A549 (cell line): Measurements from ENCODE around the gene SLC36A3. TPM values are rescaled to one million over a fixed set of nuclear protein-coding genes. Genes with fewer than 3 reads are reported as not detected.

Experiments
- ATAC-seq, 2 experiments: fragments of 200-7000 bp in 1 of 2; fragments of >200 bp in 1 of 2; cut with Nextera tagmentation in 1 of 2; cut with Tn5 transposase in 1 of 2; 3 replicates each; pipeline versions ENCODE4 v1.8.0 to v1.9.1; 2018 to 2020; ENCODE audit warnings: mild to moderate bottlenecking in 1 of 2, moderate library complexity in 1 of 2
- CTCF ChIA-PET: fragments of 300-600 bp; sonication (Branson Sonifier 250); formaldehyde crosslinking; extraction: SDS; loops from one replicate; lab custom pipeline; 2021; ENCODE audit warnings: antibody characterized with exemption, inconsistent platforms; lab: Yijun Ruan, JAX
- POLR2A ChIA-PET: fragments of 350-600 bp; formaldehyde crosslinking; extraction: SDS; loops from one replicate; lab custom pipeline; 2021; ENCODE audit warnings: antibody characterized with exemption, inconsistent platforms; lab: Yijun Ruan, JAX
- DNase-seq, 2 experiments: peaks; one replicate each; pipeline versions ENCODE4 v3.0.0 to v3.0.0-alpha.2; 2011 to 2016; ENCODE audit warnings: low read depth in 1 of 2, low spot score in 1 of 2
- FAIRE-seq: peaks from 2 replicates; lab custom pipeline; 2011; peaks lifted over from hg19 to GRCh38; lab: Jason Lieb, UNC
- H3K27ac ChIP-seq, 2 experiments: fragments of >200 bp; sonication (Bioruptor Twin); formaldehyde crosslinking; 3 replicates each; pipeline ENCODE4 v1.5.1; 2016 to 2017
- H3K4me1 ChIP-seq: fragments of >200 bp; sonication (Bioruptor Twin); formaldehyde crosslinking; 3 replicates; pipeline ENCODE4 v1.6.1; 2016
- H3K4me2 ChIP-seq: fragments of >200 bp; sonication (Bioruptor Twin); formaldehyde crosslinking; 3 replicates; pipeline ENCODE4 v1.6.1; 2016
- H3K4me3 ChIP-seq: fragments of >200 bp; sonication (Bioruptor Twin); formaldehyde crosslinking; 3 replicates; pipeline ENCODE4 v1.5.1; 2016
- H3K9me3 ChIP-seq: fragments of >200 bp; sonication (Bioruptor Twin); formaldehyde crosslinking; 3 replicates; pipeline ENCODE4 v1.6.1; 2016
- BHLHE40 ChIP-seq: IDR thresholded peaks from 2 replicates; pipeline ENCODE4 v1.6.1; 2012; ENCODE audit warnings: low read depth, low read length, inconsistent platforms
- CBX2 ChIP-seq: fragments of 200-600 bp; sonication (generic); IDR thresholded peaks from 2 replicates; pipeline ENCODE4 v1.6.1; 2016; ENCODE audit warnings: low read depth, mild to moderate bottlenecking, borderline replicate concordance
- CBX8 ChIP-seq: fragments of 200-600 bp; sonication (generic); IDR thresholded peaks from 2 replicates; pipeline ENCODE4 v1.6.1; 2016
- EHMT2 ChIP-seq: fragments of 200-600 bp; sonication (generic); IDR thresholded peaks from 2 replicates; pipeline ENCODE4 v1.6.1; 2016; ENCODE audit warnings: antibody characterized with exemption, low read depth, mild to moderate bottlenecking, moderate library complexity
- EP300 ChIP-seq, 2 experiments: fragments of >200 bp; sonication (Bioruptor Twin); formaldehyde crosslinking; IDR thresholded peaks; 2 replicates in 1 of 2; 3 replicates in 1 of 2; pipeline ENCODE4 v1.6.1; 2016 to 2017
- ESRRA ChIP-seq: fragments of 150-350 bp; IDR thresholded peaks from 2 replicates; pipeline ENCODE4 v1.6.1; 2014; ENCODE audit warnings: mild to moderate bottlenecking, low read length, borderline replicate concordance
- FOSB ChIP-seq: fragments of 250-450 bp; sonication (Bioruptor Pico); IDR thresholded peaks from 2 replicates; pipeline ENCODE4 v1.5.0; 2020; ENCODE audit warnings: mild to moderate bottlenecking, moderate library complexity
- FOSL2 ChIP-seq, 2 experiments: fragments of 450-650 bp in 1 of 2; fragments of >200 bp in 1 of 2; sonication (Bioruptor Twin) in 1 of 2; formaldehyde crosslinking; IDR thresholded peaks; 2 replicates each; pipeline versions ENCODE4 v1.5.0 to v1.6.1; 2016 to 2020; ENCODE audit warnings: mild to moderate bottlenecking in 1 of 2, moderate library complexity in 1 of 2
- GATA3 ChIP-seq: IDR thresholded peaks from 2 replicates; pipeline ENCODE4 v1.6.1; 2012; ENCODE audit warnings: borderline replicate concordance
- HOXA7 ChIP-seq: fragments of 250-450 bp; sonication (Bioruptor Pico); IDR thresholded peaks from 2 replicates; pipeline ENCODE4 v1.5.0; 2020; ENCODE audit warnings: mild to moderate bottlenecking, moderate library complexity
- JUN ChIP-seq, 2 experiments: fragments of >200 bp; sonication (Bioruptor Twin); formaldehyde crosslinking; IDR thresholded peaks; 2 replicates in 1 of 2; 3 replicates in 1 of 2; pipeline ENCODE4 v1.6.1; 2016 to 2017
- KDM1A ChIP-seq: fragments of 200-600 bp; sonication (generic); IDR thresholded peaks from 2 replicates; pipeline ENCODE4 v1.6.1; 2016; ENCODE audit warnings: low read depth, mild to moderate bottlenecking
- KDM5A ChIP-seq: fragments of 200-600 bp; sonication (generic); IDR thresholded peaks from 2 replicates; pipeline ENCODE4 v1.6.1; 2016; ENCODE audit warnings: antibody characterized with exemption, mild to moderate bottlenecking
- MYC ChIP-seq: IDR thresholded peaks from 2 replicates; pipeline ENCODE4 v1.6.1; 2012; ENCODE audit warnings: mild to moderate bottlenecking, inconsistent platforms, low read length, improper control_type of control experiment, borderline replicate concordance
- POLR2AphosphoS2 ChIP-seq: conservative IDR thresholded peaks from 2 replicates; pipeline ENCODE4 v1.6.1; 2012; ENCODE audit warnings: low read length, improper control_type of control experiment, inconsistent platforms
- RAD21 ChIP-seq, 2 experiments: fragments of >200 bp in 1 of 2; sonication (Bioruptor Twin) in 1 of 2; formaldehyde crosslinking in 1 of 2; IDR thresholded peaks in 1 of 2; conservative IDR thresholded peaks in 1 of 2; 2 replicates in 1 of 2; 3 replicates in 1 of 2; pipeline ENCODE4 v1.6.1; 2012 to 2018; ENCODE audit warnings: inconsistent platforms in 1 of 2
- RFX5 ChIP-seq: fragments of 450-650 bp; IDR thresholded peaks from 2 replicates; pipeline ENCODE4 v1.7.1; 2014; ENCODE audit warnings: antibody characterized with exemption, mild to moderate bottlenecking, moderate library complexity
- RNF2 ChIP-seq: fragments of 200-600 bp; sonication (generic); IDR thresholded peaks from 2 replicates; pipeline ENCODE4 v1.6.1; 2016; ENCODE audit warnings: low read depth, mild to moderate bottlenecking, antibody characterized with exemption, moderate library complexity, borderline replicate concordance
- SMC3 ChIP-seq: fragments of >200 bp; sonication (Bioruptor Twin); formaldehyde crosslinking; IDR thresholded peaks from 3 replicates; pipeline ENCODE4 v1.6.1; 2018; ENCODE audit warnings: inconsistent platforms
- TFCP2L1 ChIP-seq: fragments of 250-450 bp; sonication (Bioruptor Pico); IDR thresholded peaks from 2 replicates; pipeline ENCODE4 v1.5.0; 2021; ENCODE audit warnings: mild to moderate bottlenecking
- ZC3H11A ChIP-seq: fragments of 450-650 bp; IDR thresholded peaks from 2 replicates; pipeline ENCODE4 v1.6.1; 2014; ENCODE audit warnings: antibody characterized with exemption, mild to moderate bottlenecking
- WGBS: methylation state at CpG from one replicate; pipeline ENCODE4 v1.1.6; 2017; ENCODE audit errors: missing lambda C conversion rate; 5-methylcytosine and 5-hydroxymethylcytosine counted together
- polyA plus RNA-seq, 4 experiments: library from polyadenylated mRNA; depleted of rRNA in 3 of 4; stranded (reverse); fragments of >200 nt; fragmentation: RNase III in 1 of 4; extraction: RNeasy Plus Mini Kit Qiagen cat#74134 plus additional on column Dnase treatment in 1 of 4; gene quantifications; 2 replicates in 3 of 4; 3 replicates in 1 of 4; pipeline ENCODE4 v1.2.3, GENCODE V29; 2011 to 2017
- TF ChIP-seq, protein P1 (sequence below): fragments of 200-600 bp; sonication (generic); IDR thresholded peaks from 2 replicates; pipeline ENCODE4 v1.6.1; 2016; ENCODE audit warnings: antibody characterized with exemption, mild to moderate bottlenecking, moderate library complexity
- TF ChIP-seq, protein P2 (sequence below): fragments of >200 bp; sonication (Bioruptor Twin); formaldehyde crosslinking; IDR thresholded peaks from 3 replicates; pipeline ENCODE4 v1.6.1; 2016
- TF ChIP-seq, protein P3 (sequence below): fragments of 250-450 bp; sonication (Bioruptor Pico); IDR thresholded peaks from 2 replicates; pipeline ENCODE4 v1.5.0; 2020; ENCODE audit warnings: low read depth, mild to moderate bottlenecking, moderate library complexity
- TF ChIP-seq, protein P4 (sequence below): fragments of 150-350 bp; IDR thresholded peaks from 2 replicates; pipeline ENCODE4 v1.6.1; 2014; ENCODE audit warnings: low read depth, mild to moderate bottlenecking, low read length
- TF ChIP-seq, protein P5 (sequence below): IDR thresholded peaks from 2 replicates; pipeline ENCODE4 v1.6.1; 2012

SLC36A3 gene
- polyA plus RNA-seq, 2 of the 4 experiments (the other 2 are of a cell fraction) = not detected

DNA sequence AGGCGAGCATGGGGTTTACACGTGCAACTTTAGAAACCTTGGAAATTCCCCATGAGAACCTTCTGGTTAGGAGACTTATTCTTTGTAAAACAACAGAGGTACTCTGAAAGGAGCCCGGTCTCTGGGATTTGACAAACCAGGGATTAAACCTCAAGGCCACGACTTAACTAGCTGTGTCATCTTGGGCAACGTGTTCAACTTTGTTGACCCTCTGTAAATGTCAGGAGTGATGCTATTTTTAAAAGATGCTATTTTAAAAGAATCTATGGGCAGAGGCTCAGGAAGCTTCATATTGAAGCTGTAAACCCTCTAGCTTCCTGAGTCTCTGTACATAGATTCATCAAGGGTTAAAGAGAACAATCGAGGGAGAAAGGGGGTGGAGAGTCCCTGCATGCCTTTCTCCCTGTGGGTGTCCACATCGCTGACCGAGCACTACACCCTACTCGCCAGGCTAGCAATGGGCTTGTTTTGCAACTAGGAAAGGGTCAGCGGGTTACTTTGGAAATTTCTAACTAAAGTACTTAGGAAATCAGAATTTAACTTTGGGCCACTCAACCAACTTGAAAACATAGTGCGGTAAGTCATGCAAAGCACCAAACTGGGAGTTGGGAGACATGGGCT, 41.7 kb upstream of the SLC36A3 start:
- ChIA-PET POLR2A (no interaction called here), CTCF (interaction anchor here (1.5 kb wide), 1 partner anchor 307 kb away, joined by 3 read pairs; no protein-coding TSS in a partner anchor)
- H3K4me3 ChIP-seq = no peak overlapping the region
- 20% methylated on average over 11 of the region's 11 CpGs for WGBS
- TF ChIP-seq, protein P1, sequence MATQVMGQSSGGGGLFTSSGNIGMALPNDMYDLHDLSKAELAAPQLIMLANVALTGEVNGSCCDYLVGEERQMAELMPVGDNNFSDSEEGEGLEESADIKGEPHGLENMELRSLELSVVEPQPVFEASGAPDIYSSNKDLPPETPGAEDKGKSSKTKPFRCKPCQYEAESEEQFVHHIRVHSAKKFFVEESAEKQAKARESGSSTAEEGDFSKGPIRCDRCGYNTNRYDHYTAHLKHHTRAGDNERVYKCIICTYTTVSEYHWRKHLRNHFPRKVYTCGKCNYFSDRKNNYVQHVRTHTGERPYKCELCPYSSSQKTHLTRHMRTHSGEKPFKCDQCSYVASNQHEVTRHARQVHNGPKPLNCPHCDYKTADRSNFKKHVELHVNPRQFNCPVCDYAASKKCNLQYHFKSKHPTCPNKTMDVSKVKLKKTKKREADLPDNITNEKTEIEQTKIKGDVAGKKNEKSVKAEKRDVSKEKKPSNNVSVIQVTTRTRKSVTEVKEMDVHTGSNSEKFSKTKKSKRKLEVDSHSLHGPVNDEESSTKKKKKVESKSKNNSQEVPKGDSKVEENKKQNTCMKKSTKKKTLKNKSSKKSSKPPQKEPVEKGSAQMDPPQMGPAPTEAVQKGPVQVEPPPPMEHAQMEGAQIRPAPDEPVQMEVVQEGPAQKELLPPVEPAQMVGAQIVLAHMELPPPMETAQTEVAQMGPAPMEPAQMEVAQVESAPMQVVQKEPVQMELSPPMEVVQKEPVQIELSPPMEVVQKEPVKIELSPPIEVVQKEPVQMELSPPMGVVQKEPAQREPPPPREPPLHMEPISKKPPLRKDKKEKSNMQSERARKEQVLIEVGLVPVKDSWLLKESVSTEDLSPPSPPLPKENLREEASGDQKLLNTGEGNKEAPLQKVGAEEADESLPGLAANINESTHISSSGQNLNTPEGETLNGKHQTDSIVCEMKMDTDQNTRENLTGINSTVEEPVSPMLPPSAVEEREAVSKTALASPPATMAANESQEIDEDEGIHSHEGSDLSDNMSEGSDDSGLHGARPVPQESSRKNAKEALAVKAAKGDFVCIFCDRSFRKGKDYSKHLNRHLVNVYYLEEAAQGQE = no peak
- no peak for TF ChIP-seq POLR2AphosphoS2
- no peak for TF ChIP-seq FOSB (CRISPR knock-in tag)
- no peak for TF ChIP-seq CBX2
- TF ChIP-seq, protein P2, sequence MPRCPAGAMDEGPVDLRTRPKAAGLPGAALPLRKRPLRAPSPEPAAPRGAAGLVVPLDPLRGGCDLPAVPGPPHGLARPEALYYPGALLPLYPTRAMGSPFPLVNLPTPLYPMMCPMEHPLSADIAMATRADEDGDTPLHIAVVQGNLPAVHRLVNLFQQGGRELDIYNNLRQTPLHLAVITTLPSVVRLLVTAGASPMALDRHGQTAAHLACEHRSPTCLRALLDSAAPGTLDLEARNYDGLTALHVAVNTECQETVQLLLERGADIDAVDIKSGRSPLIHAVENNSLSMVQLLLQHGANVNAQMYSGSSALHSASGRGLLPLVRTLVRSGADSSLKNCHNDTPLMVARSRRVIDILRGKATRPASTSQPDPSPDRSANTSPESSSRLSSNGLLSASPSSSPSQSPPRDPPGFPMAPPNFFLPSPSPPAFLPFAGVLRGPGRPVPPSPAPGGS = no peak
- no peak for TF ChIP-seq RFX5
- TF ChIP-seq, protein P3, sequence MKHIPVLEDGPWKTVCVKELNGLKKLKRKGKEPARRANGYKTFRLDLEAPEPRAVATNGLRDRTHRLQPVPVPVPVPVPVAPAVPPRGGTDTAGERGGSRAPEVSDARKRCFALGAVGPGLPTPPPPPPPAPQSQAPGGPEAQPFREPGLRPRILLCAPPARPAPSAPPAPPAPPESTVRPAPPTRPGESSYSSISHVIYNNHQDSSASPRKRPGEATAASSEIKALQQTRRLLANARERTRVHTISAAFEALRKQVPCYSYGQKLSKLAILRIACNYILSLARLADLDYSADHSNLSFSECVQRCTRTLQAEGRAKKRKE (CRISPR knock-in tag) = no peak
- TF ChIP-seq RNF2 = no peak
- no peak for TF ChIP-seq JUN (IDR thresholded peaks at IDR 0.05)
- TF ChIP-seq KDM5A = no peak
- TF ChIP-seq, protein P4, sequence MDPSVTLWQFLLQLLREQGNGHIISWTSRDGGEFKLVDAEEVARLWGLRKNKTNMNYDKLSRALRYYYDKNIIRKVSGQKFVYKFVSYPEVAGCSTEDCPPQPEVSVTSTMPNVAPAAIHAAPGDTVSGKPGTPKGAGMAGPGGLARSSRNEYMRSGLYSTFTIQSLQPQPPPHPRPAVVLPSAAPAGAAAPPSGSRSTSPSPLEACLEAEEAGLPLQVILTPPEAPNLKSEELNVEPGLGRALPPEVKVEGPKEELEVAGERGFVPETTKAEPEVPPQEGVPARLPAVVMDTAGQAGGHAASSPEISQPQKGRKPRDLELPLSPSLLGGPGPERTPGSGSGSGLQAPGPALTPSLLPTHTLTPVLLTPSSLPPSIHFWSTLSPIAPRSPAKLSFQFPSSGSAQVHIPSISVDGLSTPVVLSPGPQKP = no peak
- TF ChIP-seq EP300 (IDR thresholded peaks at IDR 0.05) = no peak
- TF ChIP-seq CBX8 = no peak
- TF ChIP-seq FOSL2 (IDR thresholded peaks at IDR 0.05) = no peak
- TF ChIP-seq FOSL2 (CRISPR knock-in tag; IDR thresholded peaks at IDR 0.05) = no peak
- TF ChIP-seq HOXA7 = no peak
- no peak for TF ChIP-seq ZC3H11A
- no peak for TF ChIP-seq RAD21 (conservative IDR thresholded peaks at IDR 0.05 in 1 of 2, IDR thresholded peaks at IDR 0.05 in 1 of 2)
- no peak for TF ChIP-seq GATA3
- TF ChIP-seq EHMT2 = no peak
- TF ChIP-seq SMC3 = no peak
- no peaks in the 10 kb centered on the region for H3K9me3 ChIP-seq
- no peaks in the 10 kb centered on the region for H3K4me1 ChIP-seq
- no peak overlapping the region for H3K4me2 ChIP-seq
- no peak for ATAC-seq
- FAIRE-seq = no peak
- no peak overlapping the region for H3K27ac ChIP-seq
- DNase-seq = no peak

DNA sequence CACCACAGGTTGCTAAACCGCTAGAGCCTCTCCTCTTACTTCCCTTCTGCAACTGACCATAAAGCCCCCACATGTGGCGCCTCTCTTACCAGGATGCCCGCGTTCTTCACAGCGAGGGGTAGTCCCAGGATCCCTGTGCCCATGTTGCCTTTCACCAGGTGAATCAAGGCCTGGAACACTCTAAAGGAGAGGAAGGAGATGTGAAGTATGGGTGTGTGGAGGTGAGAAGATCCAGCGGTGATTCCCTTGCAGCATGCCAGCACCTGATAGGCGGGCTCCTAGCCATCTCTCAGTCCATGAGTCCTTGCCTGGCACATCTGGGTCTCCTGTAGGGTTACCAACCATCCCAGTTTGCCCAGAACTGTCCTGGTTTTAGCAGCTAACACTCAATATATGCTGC, 40.5 kb upstream of the SLC36A3 start:
- TF ChIP-seq ESRRA = no peak
- no peak for TF ChIP-seq TFCP2L1 (CRISPR knock-in tag)
- no peak for TF ChIP-seq FOSL2 (IDR thresholded peaks at IDR 0.05)
- TF ChIP-seq FOSL2 (CRISPR knock-in tag; IDR thresholded peaks at IDR 0.05) = no peak
- TF ChIP-seq, protein P5, sequence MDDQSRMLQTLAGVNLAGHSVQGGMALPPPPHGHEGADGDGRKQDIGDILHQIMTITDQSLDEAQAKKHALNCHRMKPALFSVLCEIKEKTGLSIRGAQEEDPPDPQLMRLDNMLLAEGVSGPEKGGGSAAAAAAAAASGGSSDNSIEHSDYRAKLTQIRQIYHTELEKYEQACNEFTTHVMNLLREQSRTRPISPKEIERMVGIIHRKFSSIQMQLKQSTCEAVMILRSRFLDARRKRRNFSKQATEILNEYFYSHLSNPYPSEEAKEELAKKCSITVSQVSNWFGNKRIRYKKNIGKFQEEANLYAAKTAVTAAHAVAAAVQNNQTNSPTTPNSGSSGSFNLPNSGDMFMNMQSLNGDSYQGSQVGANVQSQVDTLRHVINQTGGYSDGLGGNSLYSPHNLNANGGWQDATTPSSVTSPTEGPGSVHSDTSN = no peak
- TF ChIP-seq EP300 (IDR thresholded peaks at IDR 0.05) = no peak
- no peak for TF ChIP-seq KDM1A
- no peak for TF ChIP-seq BHLHE40
- TF ChIP-seq SMC3 = no peak
- no peak for TF ChIP-seq MYC
- ATAC-seq (no peak), DNase-seq (no peak), FAIRE-seq (no peak)
- no peak overlapping the region for H3K27ac ChIP-seq
- no peaks in the 10 kb centered on the region for H3K4me1 ChIP-seq
- no peak overlapping the region for H3K4me3 ChIP-seq
- H3K9me3 ChIP-seq = no peaks in the 10 kb centered on the region
- H3K4me2 ChIP-seq = no peak overlapping the region
- 35% methylated on average over 7 of the region's 7 CpGs for WGBS
- ChIA-PET CTCF (no interaction called here), POLR2A (no interaction called here)
